ENCODE data around the gene KIF21A.
A peak's percentile ranks its signal among the peaks of the same experiment; 100 is the strongest.

KIF21A gene

GRCh38 chr12:39272871-39273655 lies 169.9 kb downstream of the KIF21A start:
- peak; percentile 32 for DNase-seq (ENCODE audit: low spot score)

GRCh38 chr12:39269492-39269891 lies 173.4 kb downstream of the KIF21A start:
- DNase-seq (ENCODE audit: low spot score), result no peak

GRCh38 chr12:39267886-39268285 lies 175.0 kb downstream of the KIF21A start:
- DNase-seq (ENCODE audit: low spot score), result no peak

- DNase-seq (ENCODE audit: low spot score), result no peak
These were observed 190.3 kb downstream of the KIF21A start for GRCh38 chr12:39252628-39253027.
